UCSD-AML1 (cell line): ENCODE results near the gene NF2.
A peak's percentile ranks its signal among the peaks of the same experiment; 100 is the strongest.

Experiments
- DNase-seq: peaks from one replicate; lab custom pipeline; 2025; ENCODE audit not compliant: unreplicated experiment; lab: John Stamatoyannopoulos, UW

NF2 gene

DNA sequence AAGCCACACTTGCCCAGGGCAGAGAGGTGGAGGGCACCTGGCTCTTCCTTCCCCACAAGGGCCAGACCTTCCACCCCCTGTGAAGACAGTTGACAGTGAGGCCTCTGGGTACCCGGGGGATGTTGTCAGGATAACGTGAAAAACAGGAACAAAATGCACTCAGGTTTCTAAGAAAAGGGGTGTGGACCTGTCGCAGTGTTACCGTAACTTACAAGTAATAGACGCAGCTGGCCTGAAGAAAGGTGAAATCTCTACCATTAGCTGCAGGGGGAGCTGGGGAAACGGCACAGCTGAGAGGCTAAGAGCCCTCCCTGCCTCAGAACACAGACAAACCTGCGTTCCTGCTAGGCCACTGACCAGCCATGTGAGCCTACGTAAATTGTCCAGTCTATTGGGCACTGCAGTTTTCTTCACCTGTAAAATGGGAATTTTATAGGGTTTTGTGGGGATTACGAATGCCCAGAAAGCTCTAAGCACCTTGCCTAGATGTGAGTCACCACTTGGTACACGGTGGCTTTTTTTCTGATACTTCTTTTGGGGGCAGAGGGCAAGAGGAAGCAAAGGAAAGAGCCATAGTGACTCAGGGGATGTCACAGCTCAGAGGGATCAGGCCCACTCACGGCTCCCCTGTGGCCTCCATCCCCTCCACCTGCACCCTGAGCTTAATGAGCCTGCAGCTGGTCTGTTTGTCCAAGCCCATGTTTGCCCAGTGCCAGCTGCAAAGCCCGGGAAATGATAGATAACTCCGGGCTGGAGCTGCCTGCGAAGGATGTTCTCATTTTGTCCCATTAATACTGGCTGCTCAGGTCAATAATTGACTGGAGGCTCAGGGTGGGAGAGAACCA lies 97.9 kb downstream of the NF2 start:
- no peak for DNase-seq

DNA sequence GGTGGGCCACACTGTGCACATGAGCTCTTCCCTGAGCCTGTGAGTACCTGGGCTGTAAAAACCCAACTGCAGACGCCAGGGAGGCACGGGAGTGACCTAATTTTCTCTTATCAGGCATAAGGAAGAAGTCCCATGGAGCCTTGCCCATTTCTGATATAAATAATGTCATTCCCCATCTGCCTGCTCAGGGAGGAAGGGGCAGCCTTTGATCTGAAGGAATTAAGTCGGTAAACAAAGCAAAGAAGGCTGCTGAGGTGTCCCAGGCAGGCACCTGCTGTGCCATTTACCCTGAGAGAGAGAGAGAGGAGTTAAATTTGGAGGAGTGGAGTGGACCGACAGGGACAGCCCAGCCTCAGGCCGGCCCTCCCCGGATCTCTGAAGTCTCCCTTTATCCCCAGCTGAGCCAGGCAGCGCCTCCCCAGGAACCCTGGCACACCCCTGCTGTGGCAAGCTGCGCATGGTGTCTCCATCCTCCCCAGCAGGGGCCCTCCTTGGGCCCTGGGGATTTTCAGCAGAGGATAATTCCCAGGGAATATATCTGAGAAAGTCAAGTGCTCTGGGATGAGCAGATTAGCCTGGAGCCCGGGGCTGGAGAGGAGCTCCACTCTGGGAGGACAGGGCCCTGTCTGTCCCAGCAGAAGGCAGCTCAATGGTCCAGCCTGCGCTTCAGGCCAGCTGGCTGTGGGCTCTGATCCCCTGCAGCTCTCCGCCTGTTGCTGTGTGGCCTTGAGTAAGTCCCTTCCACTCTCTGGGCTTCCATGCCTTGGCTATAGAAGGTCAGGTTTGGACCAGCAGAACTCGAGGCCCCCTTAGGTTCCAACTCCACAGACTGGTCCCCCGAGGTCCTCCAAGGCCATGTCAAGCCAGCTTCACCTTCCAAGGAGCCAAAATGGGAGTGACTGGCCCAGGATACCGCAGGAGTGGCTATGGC lies 98.8 kb downstream of the NF2 start:
- no peak for DNase-seq

DNA sequence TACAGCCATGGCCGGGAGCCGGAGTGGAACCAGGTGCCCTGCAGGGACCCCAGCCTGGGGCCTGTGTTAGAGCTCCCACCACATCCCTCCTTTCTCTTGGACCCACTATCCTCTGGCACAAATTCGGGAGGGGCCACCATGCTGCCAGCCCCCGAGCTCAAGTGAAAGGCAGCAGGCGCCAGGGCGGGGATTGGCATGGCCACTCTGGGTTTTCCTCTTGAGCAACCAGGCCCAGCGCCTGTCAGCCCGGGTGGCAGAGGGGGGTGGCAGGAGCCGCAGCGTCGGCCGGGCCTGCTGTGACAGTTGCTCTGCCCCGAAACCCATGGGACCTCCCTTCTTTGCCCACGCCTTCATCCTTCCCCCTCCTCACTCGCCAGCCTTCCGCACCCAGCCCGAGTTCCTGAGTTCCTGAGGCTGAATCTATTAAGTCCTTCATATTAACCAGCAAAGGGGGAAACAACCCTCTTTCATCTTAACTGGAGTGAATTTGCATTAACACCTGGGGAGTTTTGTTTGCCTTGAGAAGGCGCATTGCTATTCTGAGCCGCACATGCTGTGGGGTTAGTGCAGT lies 99.6 kb downstream of the NF2 start:
- no peak for DNase-seq

DNA sequence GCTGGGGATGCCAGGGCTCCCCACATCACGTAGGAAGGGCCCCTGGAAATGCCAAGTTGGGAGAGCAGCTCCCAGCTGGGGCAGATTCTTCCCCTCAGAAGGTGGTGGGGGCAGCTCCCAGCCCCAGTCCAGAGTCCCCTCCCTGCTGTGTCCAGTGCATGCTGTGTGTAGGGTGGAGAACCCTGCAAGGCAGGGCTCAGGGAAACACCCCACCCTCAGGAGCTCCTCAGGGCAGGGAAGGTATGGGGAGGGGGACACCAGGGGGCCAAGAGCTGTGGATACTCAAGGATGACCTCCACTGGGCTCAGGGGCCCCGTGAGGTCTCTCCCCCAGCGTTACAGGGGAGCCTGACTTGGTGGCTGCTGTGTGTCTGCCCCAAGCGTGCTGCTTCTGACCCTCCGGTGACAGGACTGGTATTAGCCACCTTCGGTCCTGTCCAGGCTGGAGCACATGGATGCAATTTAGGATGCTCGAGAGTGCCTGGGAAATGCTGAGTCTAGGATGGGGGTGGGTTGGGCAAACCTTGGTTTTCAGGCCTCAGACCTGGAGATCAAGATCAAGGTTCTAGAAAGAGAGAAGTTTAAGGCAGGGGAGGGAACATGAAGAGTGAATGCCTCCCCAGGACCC lies 100.2 kb downstream of the NF2 start:
- no peak for DNase-seq

DNA sequence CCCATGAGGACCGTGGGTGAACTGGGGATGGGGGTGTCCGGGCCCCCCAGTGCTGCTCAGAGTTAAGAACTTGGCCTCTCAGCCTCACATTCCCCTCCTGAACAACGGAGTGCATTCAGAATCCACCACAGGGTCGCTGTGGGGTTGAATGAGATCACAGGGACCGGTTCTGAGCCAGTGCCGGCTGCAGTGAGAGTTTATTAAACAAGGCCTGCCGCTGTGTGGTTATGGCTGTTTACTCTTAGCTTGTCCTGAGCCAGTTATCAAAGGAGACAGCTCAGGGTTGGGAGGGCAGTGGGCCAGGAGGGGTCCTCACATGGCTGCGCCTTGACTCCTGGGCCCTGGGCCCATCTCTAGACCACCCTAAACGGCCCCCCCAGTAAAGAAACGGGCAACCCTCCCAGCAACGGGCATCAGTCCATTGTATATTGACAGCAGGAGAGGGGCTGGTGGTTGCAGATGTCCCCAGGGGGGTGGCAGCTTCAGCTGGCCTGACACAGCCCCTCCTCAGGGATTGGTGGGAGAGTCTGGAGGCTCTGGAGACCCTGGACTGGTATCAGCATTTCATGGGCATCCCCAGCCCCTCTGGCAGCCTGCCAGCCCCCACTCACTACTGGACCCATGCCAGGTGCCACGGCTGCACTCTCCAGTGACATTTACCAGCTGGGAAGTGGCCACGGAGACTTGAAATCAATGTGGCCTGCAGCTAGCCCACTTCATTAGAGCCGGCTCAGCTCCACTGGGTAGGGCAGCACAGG lies 101.3 kb downstream of the NF2 start:
- no peak for DNase-seq

DNA sequence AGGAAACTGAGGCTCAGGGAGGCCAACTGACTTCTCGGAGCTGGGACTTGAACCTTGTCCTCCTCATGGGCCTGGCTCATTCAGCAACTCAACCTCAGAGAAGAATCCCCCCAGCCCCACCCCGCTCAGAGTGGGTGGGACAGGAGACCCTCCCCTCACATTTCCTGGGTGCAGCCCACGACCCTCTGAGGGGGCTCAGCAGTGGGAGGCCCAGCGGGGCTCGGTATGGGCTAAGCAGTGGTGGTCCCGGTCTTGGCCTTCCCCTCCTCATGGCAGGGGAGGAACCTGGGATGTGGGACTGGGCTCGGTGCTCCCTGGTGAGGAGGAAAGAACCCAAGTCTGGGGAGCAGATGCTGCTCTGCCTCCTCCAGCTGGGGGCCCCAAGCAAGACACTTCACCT lies 102.2 kb downstream of the NF2 start:
- no peak for DNase-seq

DNA sequence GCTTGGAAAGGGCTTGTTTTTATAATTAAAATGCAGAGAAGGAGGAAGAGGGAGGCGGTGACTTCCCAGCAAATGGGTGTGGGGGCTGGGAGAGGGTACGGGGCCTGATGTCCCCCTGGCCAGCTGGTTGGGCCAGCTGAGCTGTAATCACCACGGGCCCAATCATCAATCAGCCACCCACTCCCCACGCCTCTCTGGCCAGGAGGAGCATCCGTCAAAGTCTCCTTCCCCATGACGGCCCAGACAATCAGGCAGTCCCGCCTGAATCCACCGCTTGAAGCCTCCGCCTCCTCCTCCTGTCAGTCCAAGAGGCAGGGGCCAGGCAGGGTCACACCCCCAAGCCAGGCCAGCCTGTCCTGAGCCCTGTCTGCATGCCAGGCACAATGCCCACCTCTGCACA lies 103.1 kb downstream of the NF2 start:
- no peak for DNase-seq

DNA sequence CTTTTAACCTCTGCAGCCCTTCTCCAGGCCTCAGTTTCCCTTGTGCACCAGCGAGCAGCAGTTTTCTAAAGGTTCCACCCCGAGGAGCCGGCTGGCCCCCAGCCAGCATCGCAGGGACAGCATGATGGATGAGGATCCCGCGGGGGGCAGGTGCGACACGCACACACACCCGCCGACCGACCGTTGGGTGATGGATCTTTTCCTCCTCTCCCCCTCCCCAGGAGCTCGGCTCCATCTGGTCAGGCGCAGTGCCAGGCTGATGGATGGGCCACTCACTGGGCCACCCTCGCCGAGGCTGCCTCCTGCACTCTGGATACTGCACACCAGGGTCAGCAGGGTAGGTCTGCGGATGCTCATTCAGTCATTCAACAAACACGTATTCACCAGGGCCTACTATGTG lies 103.6 kb downstream of the NF2 start:
- DNase-seq = no peak

DNA sequence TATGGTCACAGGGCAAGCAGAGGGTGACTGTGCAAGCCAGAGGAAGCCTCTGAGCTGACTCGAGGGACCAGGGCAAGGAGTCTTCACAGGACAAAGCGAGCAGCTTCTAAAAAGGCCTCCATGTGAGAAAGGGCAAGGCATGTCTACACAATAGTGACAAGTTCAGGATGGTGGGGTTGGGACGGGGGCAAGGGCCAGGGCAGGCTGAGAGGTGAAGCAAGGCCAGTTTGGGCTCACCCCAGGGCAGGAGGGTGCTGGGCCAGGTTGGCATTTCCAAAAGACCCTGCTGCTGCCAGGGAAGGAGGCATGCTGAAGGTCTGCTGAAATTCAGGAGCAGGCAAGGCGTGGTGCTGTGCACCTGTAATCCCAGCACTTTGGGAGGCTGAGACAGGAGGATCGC lies 104.0 kb downstream of the NF2 start:
- DNase-seq = no peak

DNA sequence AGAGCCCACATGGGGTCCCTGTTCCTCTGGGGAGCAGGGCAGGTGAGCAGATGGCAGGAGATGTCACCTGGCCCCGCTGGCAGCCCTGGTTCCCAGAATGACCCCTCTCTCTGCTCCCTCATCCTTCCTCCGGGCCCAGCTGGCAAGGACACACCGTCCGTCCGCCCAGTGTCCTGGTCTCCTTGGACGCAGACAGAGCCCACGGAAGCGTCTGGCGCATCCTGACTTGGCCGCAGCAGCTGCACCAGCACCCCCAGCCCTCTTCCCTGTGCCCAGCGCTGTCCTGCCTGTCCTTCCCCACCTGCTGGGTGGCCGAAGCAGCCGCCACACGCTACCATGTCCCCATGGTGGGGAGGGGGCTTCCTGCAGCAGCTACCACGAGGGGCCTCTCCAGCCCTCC lies 106.8 kb downstream of the NF2 start:
- DNase-seq = no peak

DNA sequence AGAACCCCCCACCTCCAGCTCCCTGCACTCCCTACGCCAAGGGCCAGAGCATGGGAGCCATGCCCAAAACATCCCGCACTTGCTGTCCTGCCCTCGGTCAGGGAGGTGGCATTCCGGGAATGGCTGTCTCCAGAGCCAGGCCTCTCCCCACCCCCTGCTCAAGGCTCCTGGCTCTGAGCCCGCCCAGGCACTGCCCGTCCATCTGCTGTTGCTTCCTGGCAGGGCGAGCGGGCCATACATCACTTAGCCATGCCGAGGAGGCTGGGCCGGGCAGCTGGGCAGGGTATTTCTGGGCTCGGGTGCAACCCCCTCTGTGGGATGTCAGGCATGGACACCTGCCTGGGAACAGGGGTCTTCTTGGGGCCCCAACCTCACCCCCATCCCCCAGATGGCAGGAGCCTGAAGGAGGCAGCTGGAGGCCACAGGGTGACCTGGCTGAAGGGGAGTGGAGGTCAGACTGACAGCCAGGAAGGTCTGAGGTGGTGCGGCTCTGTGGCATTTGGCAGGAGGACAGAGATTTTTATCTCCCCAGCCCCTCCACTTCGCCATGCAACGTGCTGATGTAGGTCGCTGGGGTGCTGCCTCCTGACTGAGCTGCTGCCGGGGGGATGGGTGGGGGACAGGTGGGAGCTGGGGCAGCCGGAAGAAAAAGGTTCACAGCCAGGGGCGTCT lies 107.6 kb downstream of the NF2 start:
- DNase-seq = no peak

DNA sequence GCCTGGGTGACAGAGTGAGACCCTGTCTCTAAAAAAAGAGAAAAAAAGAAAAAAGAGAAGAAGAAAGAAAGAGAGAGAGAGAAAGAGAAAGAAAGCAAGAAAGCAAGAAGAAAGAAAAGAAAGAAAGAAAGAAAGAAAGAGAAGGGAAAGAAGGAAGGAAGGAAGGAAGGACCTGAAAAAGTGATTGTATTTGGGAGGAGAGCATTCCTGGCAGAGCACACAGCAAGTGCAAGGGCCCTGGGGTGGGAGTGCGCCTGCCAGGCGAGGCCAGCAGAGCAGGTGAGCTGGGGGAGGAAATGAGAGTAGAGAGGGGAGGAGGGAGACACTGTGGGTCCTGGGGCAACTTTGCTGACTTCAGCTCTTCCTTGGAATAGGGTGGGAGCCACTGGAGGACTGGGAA lies 108.7 kb downstream of the NF2 start:
- no peak for DNase-seq

DNA sequence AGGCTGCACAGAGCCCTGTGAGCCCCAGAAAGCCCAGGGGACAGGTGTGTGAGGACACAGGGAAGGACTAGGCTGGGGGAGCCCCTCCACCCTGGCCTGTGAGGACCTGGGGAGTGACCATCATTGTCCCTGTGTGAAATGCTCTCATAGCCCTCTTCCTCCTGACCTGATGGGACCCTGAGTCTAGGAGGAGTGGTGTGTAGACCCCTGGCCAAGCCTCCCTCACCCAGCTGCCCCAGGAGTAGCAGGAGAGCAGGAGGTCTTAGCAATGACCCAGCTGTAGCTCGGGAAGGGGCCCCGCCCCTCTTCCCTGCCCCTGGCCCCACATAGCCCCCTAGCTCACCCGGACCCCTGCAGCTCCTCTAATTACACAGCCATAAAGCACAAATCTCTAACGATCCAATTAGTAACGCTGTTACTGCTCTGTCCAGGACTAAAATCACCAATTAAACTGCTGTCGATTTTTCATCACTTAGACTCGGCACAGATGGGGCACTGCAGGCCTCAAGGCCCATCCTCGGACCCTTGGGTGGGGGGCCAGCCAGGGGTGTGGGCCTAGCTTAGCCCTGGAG lies 109.8 kb downstream of the NF2 start:
- no peak for DNase-seq

DNA sequence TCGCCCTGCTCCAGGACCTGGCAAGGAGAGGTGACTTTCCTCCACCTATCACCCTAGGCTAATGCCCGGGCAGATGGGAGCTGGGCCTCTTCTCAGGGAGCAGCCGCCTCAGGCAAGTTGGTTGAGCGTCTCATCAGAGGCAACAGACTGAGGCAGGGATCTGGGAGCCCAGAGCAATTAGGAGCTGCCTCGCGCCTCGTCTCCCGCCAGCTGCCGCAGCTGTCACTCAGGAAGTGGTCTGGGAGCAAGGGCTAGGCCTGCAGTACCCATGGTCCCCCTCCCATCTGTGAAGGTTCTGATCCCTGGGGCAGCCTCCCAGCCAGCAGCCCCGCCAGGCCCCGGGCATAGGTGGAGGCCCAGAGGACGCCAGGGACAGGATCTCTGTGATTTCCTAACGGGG lies 111.8 kb downstream of the NF2 start:
- DNase-seq = no peak

DNA sequence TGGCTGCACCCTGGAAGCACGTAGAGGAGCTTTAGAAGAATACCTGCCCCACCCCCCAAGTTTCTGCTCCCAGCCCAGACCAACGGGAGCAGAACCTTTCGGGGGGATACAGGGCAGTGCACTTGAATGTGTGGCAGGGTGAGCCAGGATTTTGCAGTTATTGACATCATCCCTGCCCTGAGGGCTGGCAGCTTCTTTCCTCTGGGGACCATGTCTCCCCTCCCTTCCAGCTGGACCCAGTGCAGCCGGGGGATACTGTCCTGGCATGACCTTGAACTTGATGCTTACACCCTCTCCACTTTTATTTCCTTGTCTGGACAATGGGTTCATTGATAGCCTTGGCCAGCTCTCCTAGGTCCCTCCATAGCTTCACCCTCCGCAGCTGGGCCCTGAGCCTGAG lies 112.3 kb downstream of the NF2 start:
- no peak for DNase-seq

DNA sequence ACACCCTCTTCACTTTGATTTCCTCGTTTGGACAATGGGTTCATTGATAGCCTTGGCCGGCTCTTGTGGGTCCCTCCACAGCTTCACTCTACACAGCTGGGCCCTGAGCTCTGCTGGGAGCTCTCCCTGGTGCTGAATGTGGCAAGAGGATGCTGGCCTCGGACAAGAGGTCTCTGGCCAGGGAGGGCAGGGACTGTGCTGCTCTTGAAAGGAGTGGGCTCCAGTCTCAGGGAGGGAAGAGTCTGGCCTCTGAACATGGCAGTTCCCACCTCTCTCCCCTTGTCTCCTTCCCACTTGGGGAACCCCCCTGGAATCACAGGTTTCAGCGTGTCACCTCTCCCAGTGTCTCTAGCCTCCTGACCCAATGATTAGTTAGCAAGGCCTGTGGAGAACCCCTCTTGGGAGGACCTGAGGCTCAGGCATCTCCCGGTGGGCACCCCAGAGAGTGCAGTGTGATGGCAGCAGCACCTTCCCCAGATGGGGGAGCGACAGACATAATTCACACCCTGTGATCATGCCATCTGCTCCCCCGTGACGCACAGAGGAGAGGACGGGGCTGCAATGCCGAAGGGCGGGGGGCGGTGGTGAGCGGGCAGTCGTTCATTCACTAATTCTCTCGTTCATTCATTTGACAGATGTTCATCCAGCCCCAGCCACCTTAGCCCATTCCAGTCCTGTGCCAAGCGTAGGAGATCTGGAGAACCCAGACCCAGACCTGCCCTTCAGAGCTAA lies 113.5 kb downstream of the NF2 start:
- DNase-seq = peak; percentile 65

DNA sequence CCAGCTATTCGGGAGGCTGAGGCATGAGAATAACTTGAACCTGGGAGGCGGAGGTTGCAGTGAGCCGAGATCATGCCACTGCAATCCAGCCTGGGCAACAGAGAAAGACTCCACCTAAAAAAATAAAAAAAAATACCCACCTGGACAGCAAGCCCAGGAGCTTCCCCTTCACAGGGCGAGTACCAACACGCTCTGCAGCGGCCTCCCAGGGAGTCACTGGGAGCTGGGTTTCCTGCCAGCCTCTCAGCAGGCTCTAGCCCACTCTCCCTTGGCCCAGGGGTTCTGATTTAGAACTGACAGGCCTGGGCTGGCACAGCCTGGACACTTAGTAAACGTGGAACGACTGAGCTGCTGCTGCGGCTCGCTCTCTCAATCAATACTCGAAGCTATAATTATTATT lies 114.4 kb downstream of the NF2 start:
- DNase-seq = no peak

DNA sequence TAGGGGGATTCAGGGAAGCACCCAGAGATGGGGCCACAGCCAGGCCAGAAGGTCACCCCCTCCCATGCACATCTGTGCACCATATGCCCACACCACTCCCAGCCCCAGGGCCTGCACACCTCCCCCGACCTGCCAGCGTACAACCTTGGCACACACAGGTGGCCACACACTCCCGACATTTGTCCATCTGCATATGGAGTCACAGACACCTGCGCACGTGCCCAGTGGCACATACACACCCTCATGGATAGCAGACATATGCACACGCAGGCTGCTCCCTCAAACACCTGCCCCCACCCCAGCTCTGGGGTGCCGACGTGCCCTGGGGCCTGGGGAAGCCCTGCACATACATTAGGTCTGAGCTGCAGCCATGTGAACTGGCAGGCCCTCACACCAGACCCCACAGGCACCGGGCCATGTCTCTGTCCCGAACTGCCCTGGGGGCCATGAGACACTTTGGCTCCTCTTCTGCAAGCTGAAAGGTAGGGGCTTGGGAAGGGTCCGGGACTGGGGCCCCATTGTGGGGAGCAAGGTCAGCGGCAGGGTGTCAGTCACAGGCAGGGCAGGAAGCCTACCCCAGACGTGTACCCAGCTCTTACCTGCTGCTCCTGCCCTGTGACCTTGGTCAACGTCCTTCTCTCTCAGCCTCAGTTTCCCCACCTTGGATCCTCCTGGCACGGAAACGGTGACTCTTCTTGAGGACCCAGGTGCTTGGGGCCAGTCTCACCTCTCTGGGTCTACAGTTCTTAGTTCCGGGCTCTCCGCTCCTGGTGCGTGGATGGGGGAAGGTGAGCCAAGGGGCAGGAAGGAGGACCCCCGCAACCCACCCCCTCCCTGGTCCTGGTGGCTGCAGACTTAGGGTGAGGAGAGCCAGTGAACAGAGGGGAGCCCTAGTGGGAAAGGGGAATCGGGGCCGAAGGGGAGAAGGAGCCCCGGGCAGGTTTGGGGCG lies 115.8 kb downstream of the NF2 start:
- no peak for DNase-seq
